Neural progenitor cell (in vitro differentiated cells): ENCODE results near the gene MS4A10. TPM values are rescaled to one million over a fixed set of nuclear protein-coding genes. Genes with fewer than 3 reads are reported as not detected.

Experiments used
- DNase-seq: peaks from one replicate; pipeline ENCODE4 v3.0.0-alpha.2; 2016; ENCODE audit warnings: low spot score
- H2AFZ ChIP-seq: fragments of 200-600 bp; sonication (generic); replicated peaks from 2 replicates; pipeline ENCODE4 v1.6.1; 2016; ENCODE audit warnings: antibody characterized with exemption
- H3F3A ChIP-seq: fragments of 200-600 bp; sonication (generic); 2 replicates; pipeline ENCODE4 v1.6.1; 2016; ENCODE audit warnings: antibody characterized with exemption, low read depth
- H3K27ac ChIP-seq: fragments of 200-600 bp; sonication (generic); 2 replicates; pipeline ENCODE4 v1.5.1; 2016; ENCODE audit warnings: mild to moderate bottlenecking
- H3K27me3 ChIP-seq: fragments of 200-600 bp; sonication (generic); 2 replicates; pipeline ENCODE4 v1.6.1; 2016; ENCODE audit warnings: mild to moderate bottlenecking, moderate library complexity
- H3K36me3 ChIP-seq: fragments of 200-600 bp; sonication (generic); 2 replicates; pipeline ENCODE4 v1.5.1; 2016
- H3K4me1 ChIP-seq: fragments of 200-600 bp; sonication (generic); 2 replicates; pipeline ENCODE4 v1.6.1; 2016; ENCODE audit warnings: mixed run types
- H3K4me2 ChIP-seq: fragments of 200-600 bp; sonication (generic); 2 replicates; pipeline ENCODE4 v1.6.1; 2016
- H3K4me3 ChIP-seq: fragments of 200-600 bp; sonication (generic); 2 replicates; pipeline ENCODE4 v1.5.1; 2016
- H3K79me2 ChIP-seq: fragments of 200-600 bp; sonication (generic); 2 replicates; pipeline ENCODE4 v1.6.1; 2016; ENCODE audit warnings: low read depth
- H3K9ac ChIP-seq: fragments of 200-600 bp; sonication (generic); 2 replicates; pipeline ENCODE4 v1.6.1; 2016
- H3K9me3 ChIP-seq: fragments of 200-600 bp; sonication (generic); 2 replicates; pipeline ENCODE4 v1.5.1; 2016; ENCODE audit warnings: low read depth
- H4K20me1 ChIP-seq: fragments of 200-600 bp; sonication (generic); 2 replicates; pipeline ENCODE4 v1.6.1; 2016; ENCODE audit warnings: low read depth
- H3K27ac Mint-ChIP-seq: 3 replicates; pipeline ENCODE4 v1.8.0; 2021; ENCODE audit warnings: mixed read lengths
- H3K27me3 Mint-ChIP-seq: 2 replicates; pipeline ENCODE4 v1.8.0; 2022; ENCODE audit warnings: low read depth, mild to moderate bottlenecking, inconsistent platforms, moderate library complexity, mixed read lengths; ENCODE audit not compliant: insufficient read depth
- H3K36me3 Mint-ChIP-seq: 3 replicates; pipeline ENCODE4 v1.8.0; 2021; ENCODE audit warnings: mixed read lengths
- H3K4me1 Mint-ChIP-seq: 3 replicates; pipeline ENCODE4 v1.8.0; 2021; ENCODE audit warnings: mixed read lengths
- H3K4me3 Mint-ChIP-seq: 3 replicates; pipeline ENCODE4 v1.8.0; 2021; ENCODE audit warnings: mild to moderate bottlenecking, moderate library complexity, mixed read lengths
- H3K9me3 Mint-ChIP-seq: 3 replicates; pipeline ENCODE4 v1.8.0; 2020; ENCODE audit warnings: mixed read lengths
- CTCF ChIP-seq: fragments of 200-600 bp; sonication (generic); IDR thresholded peaks from 2 replicates; pipeline ENCODE4 v1.5.1; 2017; ENCODE audit warnings: antibody characterized with exemption, mild to moderate bottlenecking
- EZH2 ChIP-seq: fragments of 200-600 bp; sonication (generic); IDR thresholded peaks from 2 replicates; pipeline ENCODE4 v1.6.1; 2017; ENCODE audit warnings: antibody characterized with exemption, mild to moderate bottlenecking, moderate library complexity
- EZH2phosphoT487 ChIP-seq: fragments of 200-600 bp; sonication (generic); IDR thresholded peaks from 2 replicates; pipeline ENCODE4 v1.6.1; 2017; ENCODE audit warnings: antibody characterized with exemption
- total RNA-seq: library from RNA; depleted of rRNA; stranded (reverse); fragments of >200 nt; gene quantifications from 2 replicates; pipeline ENCODE4 v1.2.3, GENCODE V29; 2015; ENCODE audit warnings: low replicate concordance

The MS4A10 gene
- total RNA-seq, 1 donor from 2014 or later = not detected

- H3K79me2 ChIP-seq = peaks cover 13% of the 10 kb centered on the region
- H3K27me3 Mint-ChIP-seq = peaks cover 2% of the 10 kb centered on the region
- H3K4me3 ChIP-seq = no peak overlapping the region
- no peak for DNase-seq
- H3K27ac Mint-ChIP-seq = no peak overlapping the region
- H3K9ac ChIP-seq = no peak overlapping the region
- no peaks in the 10 kb centered on the region for H3K36me3 ChIP-seq
- peaks cover 4% of the 10 kb centered on the region for H3F3A ChIP-seq
- H3K4me1 Mint-ChIP-seq = peaks cover 15% of the 10 kb centered on the region
- no peak overlapping the region for H3K4me2 ChIP-seq
- no peaks in the 10 kb centered on the region for H3K9me3 ChIP-seq
- H3K27ac ChIP-seq = no peak overlapping the region
- TF ChIP-seq EZH2phosphoT487 (no peak), CTCF (no peak), EZH2 (no peak)
- H3K4me1 ChIP-seq = peaks cover 9% of the 10 kb centered on the region
- H3K9me3 Mint-ChIP-seq = no peaks in the 10 kb centered on the region
- no peaks in the 10 kb centered on the region for H4K20me1 ChIP-seq
- no peak overlapping the region for H3K4me3 Mint-ChIP-seq
- H3K27me3 ChIP-seq = peaks cover 19% of the 10 kb centered on the region
- H2AFZ ChIP-seq = no peak overlapping the region
- H3K36me3 Mint-ChIP-seq = peaks cover 20% of the 10 kb centered on the region
Measured at GRCh38 chr11:60848714-60849151, 63.6 kb downstream of the MS4A10 start.

- DNase-seq = no peak
- Histone ChIP-seq H3K79me2 (peaks cover 2% of the 10 kb centered on the region), H2AFZ (no peak overlapping the region), H3K9me3 (no peaks in the 10 kb centered on the region), H3K4me2 (no peak overlapping the region), H3K4me1 (no peaks in the 10 kb centered on the region), H3K9ac (no peak overlapping the region), H3K27me3 (peaks cover 27% of the 10 kb centered on the region), H3K4me3 (no peak overlapping the region), H3F3A (peaks cover 4% of the 10 kb centered on the region), H4K20me1 (no peaks in the 10 kb centered on the region), H3K27ac (no peak overlapping the region), H3K36me3 (no peaks in the 10 kb centered on the region)
- Mint-ChIP-seq H3K9me3 (no peaks in the 10 kb centered on the region), H3K4me3 (no peak overlapping the region), H3K27ac (no peak overlapping the region), H3K27me3 (peaks cover 4% of the 10 kb centered on the region), H3K36me3 (peaks cover 13% of the 10 kb centered on the region), H3K4me1 (peaks cover 7% of the 10 kb centered on the region)
- TF ChIP-seq CTCF = no peak
- no peak for TF ChIP-seq EZH2
- TF ChIP-seq EZH2phosphoT487 = no peak
Measured at GRCh38 chr11:60849641-60850520, 64.7 kb downstream of the MS4A10 start.

Other genes starting within 250 kb of the MS4A10 start
- gene MS4A8, start 85.7 kb upstream of the MS4A10 start, total RNA-seq = not detected in 2 replicates
- gene MS4A18, start 60.6 kb upstream of the MS4A10 start, total RNA-seq = not detected in 2 replicates
- gene MS4A15, start 28.5 kb upstream of the MS4A10 start, total RNA-seq = 0.09 TPM in 1 of 2 replicates, not detected in the other
- gene CCDC86, start 56.8 kb downstream of the MS4A10 start, total RNA-seq = 3.3 and 9.5 TPM in 2 replicates
- gene PTGDR2, start 70.6 kb downstream of the MS4A10 start, total RNA-seq = 0.06 TPM in 1 of 2 replicates, not detected in the other
- gene ZP1, start 82.2 kb downstream of the MS4A10 start, total RNA-seq = not detected in 2 replicates
- 34.5 and 72.7 TPM in 2 replicates for gene PRPF19, start 121.3 kb downstream of the MS4A10 start, total RNA-seq
- 22.4 and 23.6 TPM in 2 replicates for gene TMEM109, start 128.8 kb downstream of the MS4A10 start, total RNA-seq
- gene TMEM132A, start 139.1 kb downstream of the MS4A10 start, total RNA-seq = 34.0 and 77.2 TPM in 2 replicates
- gene SLC15A3, start 166.8 kb downstream of the MS4A10 start, total RNA-seq = 1.4 and 3.3 TPM in 2 replicates
- not detected in 2 replicates for gene CD6, start 186.3 kb downstream of the MS4A10 start, total RNA-seq